ENCODE data around the gene AHCY.

Gene AHCY

DNA sequence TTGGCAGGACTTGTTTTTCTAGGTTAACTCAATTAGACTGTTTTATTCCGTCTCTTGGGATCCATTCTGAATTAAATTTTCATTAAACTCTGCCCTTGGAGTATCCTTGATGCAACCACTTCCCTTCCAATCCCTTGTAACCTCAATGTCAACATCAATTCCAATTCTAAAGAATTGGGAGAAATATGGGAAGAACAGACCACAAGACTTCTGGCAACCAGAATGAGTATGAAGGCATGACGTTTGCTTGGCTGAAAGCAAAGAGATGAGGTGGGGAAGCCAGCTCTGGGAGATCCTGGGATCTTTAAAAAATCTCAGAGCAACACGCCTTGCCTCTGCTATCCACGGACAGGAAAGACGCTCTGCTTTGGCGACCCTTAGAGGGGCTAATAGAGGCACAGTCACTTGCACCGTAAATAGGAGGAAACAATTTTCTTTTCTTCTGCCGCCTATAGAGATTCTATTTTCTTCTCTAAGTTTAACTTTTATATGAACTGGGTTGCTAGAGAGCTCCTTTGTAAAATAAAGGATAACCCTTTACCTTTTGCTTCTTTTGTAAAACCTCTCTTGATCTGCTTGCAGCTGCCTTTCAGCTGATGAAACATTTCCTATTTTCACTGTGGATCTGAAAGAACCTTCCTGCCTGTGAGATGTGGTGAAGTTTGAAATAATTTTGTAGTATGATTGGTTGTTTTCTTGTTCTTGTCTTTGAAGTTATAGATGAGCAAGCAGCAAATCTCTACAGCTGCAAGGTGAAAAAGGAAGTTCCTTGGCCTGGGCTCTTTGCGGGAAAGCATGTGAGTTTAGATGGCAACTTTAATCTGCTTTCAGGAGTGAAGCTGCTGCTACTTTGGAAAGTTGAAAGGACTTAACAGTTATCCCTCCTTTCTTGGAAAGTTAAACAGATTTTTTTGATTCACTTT, 62.2 kb downstream of the AHCY start, which contains the start of gene ASIP:
TSS of gene ASIP (plus strand) at position 731 of the 923 bp plus-strand sequence. CDS start 18,952 bp downstream, outside the sequence.
- TF ChIP-seq, protein P1, sequence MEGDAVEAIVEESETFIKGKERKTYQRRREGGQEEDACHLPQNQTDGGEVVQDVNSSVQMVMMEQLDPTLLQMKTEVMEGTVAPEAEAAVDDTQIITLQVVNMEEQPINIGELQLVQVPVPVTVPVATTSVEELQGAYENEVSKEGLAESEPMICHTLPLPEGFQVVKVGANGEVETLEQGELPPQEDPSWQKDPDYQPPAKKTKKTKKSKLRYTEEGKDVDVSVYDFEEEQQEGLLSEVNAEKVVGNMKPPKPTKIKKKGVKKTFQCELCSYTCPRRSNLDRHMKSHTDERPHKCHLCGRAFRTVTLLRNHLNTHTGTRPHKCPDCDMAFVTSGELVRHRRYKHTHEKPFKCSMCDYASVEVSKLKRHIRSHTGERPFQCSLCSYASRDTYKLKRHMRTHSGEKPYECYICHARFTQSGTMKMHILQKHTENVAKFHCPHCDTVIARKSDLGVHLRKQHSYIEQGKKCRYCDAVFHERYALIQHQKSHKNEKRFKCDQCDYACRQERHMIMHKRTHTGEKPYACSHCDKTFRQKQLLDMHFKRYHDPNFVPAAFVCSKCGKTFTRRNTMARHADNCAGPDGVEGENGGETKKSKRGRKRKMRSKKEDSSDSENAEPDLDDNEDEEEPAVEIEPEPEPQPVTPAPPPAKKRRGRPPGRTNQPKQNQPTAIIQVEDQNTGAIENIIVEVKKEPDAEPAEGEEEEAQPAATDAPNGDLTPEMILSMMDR (conservative IDR thresholded peaks at IDR 0.05; ENCODE audit: low read depth, low read length), result no peak
- DNase-seq (ENCODE audit: low read depth), result no peak
- no peak within 1 kb of the TSS for H3K4me3 ChIP-seq (ENCODE audit: low read length)

DNA sequence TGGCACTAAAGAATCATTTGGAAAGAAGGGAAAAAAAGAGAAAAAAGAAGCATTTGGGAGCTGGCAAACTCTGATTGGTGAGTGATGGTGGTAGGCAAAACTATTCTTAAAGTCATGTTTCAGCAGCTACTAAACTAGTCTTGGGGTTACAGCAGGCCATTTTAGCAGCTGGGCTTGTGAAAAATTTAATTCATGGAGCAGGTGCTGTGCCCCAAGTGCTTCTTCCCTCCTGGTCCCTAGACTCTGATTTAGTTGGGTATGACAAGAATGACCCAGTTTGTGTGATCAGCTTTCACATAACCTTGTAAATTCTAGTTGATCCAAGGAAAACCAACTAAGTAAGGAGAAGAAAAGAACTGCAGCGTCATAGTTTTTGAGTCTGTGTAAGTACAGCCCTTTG, 63.0 kb downstream of the AHCY start:
- H3K4me3 ChIP-seq (ENCODE audit: low read length), result no peak overlapping the region
- no peak for DNase-seq (ENCODE audit: low read depth)
- TF ChIP-seq, protein P1 (conservative IDR thresholded peaks at IDR 0.05; ENCODE audit: low read depth, low read length), result no peak

DNA sequence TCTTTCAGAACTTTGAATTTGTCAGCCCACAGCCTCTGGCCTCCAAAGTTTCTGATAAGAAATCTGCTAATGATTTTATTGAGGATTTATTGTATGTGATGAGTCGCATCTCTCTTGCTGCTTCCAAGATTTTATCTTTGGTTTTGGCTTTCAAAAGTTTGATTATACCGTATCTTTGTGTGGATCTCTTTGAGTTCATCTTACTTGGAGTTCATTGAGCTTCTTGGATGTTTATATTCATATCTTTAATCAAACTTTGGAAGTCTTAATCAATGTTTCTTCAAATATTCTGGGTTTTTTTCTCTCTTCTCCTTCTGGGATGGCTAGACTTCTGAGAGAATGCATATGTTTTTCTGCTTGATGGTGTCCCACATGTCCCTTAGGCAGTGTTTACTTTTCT, 65.2 kb downstream of the AHCY start:
- TF ChIP-seq, protein P1 (conservative IDR thresholded peaks at IDR 0.05; ENCODE audit: low read depth, low read length), result no peak

DNA sequence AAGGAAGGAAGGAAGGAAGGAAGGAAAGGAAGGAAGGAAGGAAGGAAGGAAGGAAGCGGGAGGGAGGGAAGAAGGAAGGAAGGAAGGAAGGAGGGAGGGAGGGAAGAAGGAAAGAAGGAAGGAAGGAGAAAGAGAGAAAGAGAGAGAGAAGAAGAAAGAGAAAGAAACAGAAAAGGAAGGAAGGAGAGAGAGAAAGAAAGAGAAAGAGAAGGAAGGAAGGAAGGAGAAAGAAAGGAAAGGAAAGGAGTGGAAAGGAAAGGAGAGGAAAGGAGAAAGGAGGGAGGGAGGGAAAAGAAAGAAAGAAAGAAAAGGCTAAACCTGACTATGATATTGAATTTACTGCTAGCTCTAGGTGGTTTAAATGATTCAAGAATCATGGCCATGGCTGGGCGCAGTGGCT, 67.3 kb downstream of the AHCY start:
- no peak for DNase-seq (ENCODE audit: low read depth)
- no peak overlapping the region for H3K4me3 ChIP-seq (ENCODE audit: low read length)
- TF ChIP-seq, protein P1 (conservative IDR thresholded peaks at IDR 0.05; ENCODE audit: low read depth, low read length), result no peak

More for the DNA sequence above, 65.2 kb downstream of the AHCY start:
- DNase-seq (ENCODE audit: low read depth), result no peak
- H3K4me3 ChIP-seq (ENCODE audit: low read length), result no peak overlapping the region

DNA sequence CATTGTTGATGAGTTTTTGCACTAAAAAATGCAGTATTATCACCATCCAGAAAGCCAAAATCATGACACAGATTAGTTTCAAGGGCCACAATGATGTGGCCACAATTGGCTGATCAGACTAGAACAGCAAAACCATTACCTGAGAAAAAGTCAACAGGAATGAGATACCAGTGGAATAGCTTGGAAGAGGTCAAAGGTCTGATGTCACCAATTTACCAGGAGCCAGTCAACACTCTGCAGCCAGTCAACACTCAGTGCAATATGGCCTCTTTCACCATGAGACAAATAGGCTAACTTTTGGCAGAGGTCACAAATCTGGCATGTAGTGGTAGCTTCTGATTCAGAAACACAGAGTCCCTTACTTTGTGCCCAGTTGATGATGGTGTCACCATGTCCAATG, 69.5 kb downstream of the AHCY start:
- H3K4me3 ChIP-seq (ENCODE audit: low read length), result no peak overlapping the region
- TF ChIP-seq, protein P1 (conservative IDR thresholded peaks at IDR 0.05; ENCODE audit: low read depth, low read length), result no peak
- no peak for DNase-seq (ENCODE audit: low read depth)

DNA sequence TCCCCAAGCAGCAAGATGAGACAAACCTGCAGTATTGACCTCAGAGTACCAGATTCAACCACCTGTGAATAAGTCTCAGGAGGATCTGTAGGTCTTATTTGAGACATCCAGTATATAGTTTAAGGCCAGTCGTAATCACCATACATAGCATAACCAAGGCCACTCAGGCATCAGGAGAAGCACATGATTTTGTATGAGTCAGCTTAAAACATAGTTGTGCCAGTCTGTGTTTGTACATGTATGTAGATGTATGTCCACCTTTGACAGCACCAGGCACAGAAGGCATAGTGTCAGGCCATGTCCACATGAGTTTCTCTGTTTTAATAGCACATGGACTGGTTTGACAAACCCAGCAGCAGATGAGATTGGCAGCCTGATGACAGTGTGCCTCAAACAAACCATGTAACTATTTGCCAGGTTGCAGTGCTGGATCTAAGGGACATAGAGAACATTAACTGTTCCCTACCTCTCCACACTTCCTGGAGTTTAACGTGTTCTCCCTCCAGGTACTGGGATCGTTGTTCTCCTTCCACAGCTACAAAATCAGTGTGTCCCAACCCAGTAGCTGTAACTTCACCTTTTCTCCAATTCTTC, 70.6 kb downstream of the AHCY start:
- DNase-seq (ENCODE audit: low read depth), result no peak
- no peak overlapping the region for H3K4me3 ChIP-seq (ENCODE audit: low read length)
- TF ChIP-seq, protein P1 (conservative IDR thresholded peaks at IDR 0.05; ENCODE audit: low read depth, low read length), result no peak

Measured in retinal pigment epithelial cell (primary cell).